Activated CD4-positive, alpha-beta T cell treated with anti-CD3 and anti-CD28 coated beads for 1 hour (primary cell): Measurements from ENCODE around the gene CHFR.
"Not testable (repeated sequence)": the region's sequence is repeated elsewhere in the genome, so short reads cannot be mapped to it uniquely, and the experiment has no call there.

ENCODE experiments used
- DNase-seq: peaks from one replicate; pipeline ENCODE4 v3.0.0-alpha.2; 2020

Gene CHFR

DNA sequence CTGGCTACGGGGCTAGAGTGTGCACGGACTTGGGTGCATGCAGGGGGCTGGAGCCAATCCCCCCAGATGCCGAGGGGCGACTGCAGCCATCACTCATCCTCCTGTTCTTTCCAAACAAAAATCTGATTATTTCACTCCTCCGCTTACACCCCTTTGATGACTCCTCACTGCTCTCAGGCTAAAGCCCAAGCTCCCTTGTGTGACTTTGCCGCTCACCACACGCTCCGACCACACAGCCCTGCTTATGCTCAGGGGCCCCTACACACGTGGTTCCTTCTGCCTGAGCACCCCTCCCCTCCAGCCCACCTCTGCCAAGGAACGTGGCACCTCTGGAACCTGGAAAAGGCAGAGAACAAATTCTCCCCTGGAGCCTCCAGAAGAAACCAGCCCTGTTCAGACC lies 13.7 kb downstream of the CHFR start:
- no peak for DNase-seq

DNA sequence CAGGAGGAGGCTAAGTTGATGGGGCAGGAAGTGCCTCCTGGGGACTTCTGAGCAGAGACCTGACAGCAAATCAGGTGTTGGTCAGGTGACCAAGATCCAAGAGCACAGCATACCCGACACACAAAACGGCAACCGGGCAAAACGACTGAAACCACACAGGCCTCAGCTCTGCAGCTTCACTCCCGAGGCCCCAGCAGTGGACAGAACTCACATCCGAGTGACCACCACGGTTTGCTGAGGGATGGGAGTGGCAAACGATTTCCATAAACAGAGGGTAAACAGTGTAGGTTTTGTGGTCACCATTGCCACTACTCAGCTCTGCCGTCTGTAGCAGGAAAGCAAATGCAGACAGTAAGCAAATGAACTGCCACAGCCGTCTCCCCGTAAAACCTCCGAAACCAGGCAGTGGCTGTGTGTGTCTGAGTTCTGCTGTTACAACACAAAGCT lies 14.4 kb downstream of the CHFR start:
- DNase-seq: no peak

DNA sequence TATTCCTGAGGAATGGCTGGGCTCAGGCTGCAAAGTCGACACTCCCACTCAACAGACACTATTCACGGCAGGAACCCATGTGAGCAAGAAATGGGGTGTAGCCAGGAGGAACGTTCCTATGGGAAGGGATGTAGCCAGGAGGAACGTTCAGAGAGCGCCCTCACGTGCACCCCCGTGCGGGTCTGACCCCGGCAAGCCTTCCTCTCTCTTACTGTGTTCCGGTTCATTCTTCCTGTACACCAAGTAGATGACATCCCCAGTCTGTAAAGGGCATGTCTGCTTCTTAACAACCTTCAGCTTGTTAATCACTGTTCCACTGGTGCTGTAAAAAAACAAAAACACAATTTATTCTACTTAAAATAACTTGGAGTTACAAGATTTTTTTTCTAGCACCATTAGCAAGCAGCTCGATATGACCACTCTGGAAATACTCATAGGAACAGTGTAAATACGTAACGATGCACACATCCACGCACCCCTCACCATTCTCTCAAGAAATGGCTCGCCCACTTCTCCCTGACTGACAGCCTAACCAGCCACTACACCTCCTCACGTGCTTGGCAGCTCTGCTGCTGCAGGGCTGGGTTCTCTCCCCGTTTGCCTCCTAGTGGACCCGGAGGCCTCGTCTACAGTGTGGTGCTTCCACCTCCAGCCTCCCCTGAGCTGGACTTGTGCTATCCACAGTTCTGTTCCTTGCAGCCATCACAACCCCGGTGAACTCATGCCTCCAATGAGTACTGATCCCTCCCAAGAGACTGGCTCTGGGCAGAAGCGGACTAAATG lies 15.1 kb downstream of the CHFR start:
- no peak for DNase-seq

DNA sequence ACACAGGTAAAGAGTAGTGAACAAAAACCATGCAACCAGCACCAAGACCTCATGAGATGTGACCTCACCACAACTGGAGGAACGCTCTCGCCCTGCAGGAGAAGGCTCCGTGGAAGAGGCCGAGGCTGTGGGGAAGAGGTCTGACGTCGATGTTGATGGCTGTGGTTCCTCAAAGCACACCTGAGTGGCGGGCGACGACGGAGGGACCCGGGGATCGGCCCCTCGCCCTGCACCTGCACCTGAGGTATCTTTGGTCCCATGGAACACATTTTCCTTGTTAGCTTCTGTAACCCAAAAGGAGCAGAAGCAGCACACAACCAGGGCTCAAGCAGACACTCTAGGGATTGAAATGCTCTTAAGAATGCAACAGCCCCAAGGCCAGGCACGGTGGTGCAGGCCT lies 17.9 kb downstream of the CHFR start:
- no peak for DNase-seq

DNA sequence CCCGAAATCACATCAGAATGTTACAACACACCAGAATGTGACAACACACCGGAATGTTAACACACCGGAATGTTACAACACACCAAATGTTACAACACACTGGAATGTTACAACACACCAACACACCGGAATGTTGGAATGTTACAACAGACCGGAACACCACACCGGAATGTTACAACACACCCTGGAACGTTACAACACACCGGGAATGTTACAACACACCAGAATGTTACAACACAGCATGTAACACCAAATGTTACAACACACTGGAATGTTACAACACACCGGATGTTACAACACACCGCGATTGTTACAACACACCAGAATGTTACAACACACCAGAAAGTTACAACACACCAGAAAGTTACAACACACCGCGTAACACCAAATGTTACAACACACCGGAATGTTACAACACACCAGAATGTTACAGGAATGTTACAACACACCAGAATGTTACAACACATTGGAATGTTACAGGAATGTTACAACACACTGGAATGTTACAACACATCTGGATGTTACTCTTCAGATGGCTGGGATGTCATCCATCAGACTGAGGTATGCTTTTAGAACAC lies 21.1 kb downstream of the CHFR start:
- DNase-seq: no peak

DNA sequence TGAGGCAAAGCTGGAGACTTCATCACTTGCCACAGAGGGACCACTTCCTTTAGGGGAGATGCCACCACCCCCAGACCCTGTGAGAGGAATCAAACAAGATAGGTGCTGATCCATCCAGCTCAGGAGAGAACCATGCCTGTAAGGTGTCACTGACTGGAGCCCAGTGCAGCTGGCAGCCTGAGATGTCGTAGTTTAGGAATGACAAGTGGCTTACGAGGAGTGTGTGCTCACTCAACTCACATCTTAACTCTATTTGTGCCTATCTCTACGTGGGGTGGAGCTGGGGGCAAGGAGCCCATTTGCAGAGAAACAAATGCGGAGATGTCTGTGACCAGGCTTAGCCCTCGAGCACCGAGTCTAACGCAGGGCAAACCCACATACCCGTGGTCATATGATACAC lies 25.8 kb downstream of the CHFR start:
- no peak for DNase-seq

DNA sequence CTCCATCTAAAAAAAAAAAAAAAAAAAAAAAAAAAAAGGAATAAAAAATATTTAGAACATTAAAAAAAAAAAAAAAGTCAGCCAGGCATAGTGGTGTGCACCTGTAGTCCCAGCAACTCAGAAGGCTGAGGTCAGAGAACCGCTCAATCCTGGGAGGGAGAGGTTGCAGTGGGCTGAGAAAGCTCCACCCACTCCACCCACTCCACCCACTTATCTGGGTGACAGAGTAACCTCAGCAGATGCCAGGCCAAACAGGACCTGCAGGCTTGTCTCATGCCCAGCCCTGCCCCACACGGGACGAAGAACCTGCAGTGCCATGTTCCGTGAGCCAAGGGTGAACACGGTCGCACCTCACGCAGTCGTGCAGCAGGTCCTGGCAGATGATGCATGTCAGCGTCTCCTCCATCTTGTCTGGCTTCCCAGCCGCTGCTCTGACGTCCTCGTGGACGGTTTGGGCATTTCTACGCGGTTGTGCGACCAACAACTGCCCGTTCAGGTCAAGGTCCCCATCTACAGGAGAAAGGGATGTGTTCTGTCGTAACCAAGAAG lies 28.6 kb downstream of the CHFR start:
- no peak for DNase-seq

DNA sequence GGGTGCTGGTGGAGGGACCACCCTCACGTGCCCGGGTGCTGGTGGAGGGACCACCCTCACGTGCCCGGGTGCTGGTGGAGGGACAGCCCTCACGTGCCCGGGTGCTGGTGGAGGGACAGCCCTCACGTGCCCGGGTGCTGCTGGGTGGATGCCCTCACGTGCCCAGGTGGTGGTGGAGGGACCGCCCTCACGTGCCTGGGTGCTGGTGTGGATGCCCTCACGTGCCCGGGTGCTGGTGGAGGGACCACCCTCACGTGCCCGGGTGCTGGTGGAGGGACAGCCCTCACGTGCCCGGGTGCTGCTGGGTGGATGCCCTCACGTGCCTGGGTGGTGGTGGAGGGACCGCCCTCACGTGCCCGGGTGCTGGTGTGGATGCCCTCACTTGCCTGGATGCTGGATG lies 30.4 kb downstream of the CHFR start:
- DNase-seq: not testable (repeated sequence)

DNA sequence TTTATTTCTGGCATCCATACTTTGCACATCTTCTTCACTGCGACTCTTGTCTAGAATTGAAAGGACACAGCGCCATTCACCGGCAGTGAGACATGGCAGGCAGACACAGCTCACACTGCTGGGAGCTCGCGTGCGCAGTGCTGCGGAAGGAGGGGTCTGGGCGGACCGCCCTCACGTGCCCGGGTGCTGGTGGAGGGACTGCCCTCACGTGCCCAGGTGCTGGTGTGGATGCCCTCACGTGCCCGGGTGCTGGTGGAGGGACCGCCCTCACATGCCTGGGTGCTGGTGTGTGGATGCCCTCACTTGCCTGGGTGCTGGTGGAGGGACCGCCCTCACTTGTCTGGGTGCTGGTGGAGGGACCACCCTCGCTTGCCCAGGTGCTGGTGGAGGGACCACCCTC lies 30.8 kb downstream of the CHFR start:
- no peak for DNase-seq

DNA sequence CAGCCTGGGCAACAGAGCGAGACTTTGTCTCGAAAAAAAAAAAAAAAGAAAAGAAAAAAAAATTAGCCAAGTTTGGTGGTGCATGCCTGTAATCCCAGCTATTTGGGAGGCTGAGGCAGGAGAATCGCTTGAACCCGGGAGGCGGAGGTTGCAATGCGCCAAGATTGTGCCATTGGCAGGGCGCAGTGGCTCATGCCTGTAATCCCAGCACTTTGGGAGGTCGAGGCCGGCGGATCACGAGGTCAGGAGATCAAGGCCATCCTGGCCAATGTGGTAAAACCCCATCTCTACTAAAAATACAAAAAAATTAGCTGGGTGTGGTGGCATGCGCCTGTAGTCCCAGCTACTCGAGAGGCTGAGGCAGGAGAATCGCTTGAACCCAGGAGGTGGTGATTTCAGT lies 32.2 kb downstream of the CHFR start:
- DNase-seq: not testable (repeated sequence)

DNA sequence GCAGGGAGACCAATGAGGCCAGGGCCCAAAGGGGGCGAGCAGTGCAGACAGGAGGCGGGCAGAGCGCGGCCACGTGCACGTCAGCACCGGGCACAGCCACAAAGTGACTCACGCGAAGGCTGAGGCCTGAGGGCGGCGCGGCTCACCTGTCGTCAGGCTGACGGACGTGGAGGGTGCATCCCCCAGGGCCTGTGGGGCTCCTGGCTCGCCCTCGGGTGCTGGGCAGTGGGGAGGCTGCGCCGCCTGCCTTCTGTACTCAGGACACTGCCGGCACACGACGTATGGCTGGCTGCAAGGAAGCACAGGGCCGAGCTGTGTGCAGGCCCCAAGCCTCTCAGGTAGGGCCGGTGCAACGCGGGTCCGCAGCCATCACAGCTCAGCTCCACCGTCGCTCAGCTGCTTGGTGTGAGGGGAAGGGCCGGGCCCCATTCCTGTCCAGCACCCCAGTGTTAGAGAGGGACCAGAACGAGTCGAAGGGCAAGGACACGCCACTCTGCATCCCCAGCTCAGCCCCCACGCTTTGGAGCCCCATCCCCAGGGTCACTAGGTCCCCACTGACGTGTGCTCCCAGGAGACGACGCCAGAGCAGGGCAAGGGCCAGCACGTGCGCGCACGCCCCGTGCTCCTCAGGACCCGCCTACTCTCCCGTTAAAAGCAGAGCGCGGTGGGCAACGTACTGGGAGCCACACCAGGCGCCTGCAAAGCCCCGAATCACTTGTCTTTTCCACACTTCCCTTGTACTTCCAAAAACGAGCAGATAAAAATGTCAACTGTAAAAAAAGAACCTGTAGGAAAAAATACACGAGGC lies 33.9 kb downstream of the CHFR start:
- no peak for DNase-seq

DNA sequence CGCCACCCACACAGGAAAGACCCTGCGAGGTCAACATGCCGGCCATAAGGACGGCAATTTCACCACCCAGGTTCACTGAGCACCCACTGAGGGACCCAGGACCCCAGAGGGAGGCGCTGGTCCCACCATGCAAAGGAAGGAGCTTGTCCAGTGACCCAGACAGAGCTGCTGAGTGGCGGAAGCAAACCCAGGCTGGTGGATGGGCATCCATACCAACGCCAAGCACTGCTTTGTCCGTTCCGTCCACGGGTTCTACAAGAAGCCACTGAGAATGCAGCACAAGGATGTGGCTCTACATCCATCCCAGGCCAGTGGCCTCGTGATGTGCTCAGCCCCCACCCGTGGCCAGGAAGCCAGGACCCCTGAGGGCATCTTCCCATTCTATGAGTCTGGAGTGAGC lies 34.9 kb downstream of the CHFR start:
- DNase-seq: no peak

DNA sequence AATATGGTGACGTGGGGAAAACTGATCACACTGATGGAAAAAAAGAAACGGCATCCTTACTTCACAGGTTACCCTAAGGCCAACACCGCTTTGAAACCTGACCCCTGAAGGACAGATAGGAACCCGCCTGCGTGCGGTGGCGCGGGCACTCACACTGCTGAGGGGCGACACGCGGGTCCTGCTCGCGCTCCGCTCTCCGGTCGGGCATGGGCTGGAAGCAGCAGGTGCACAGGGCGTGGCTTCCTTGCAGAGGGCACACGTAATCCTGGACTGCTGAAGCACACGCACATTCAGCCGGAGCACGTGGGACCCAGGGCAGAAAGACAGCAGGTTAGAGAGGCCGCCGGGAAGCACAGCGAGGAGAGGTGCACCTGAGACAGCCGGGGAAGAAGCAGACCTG lies 35.9 kb downstream of the CHFR start:
- DNase-seq: no peak

DNA sequence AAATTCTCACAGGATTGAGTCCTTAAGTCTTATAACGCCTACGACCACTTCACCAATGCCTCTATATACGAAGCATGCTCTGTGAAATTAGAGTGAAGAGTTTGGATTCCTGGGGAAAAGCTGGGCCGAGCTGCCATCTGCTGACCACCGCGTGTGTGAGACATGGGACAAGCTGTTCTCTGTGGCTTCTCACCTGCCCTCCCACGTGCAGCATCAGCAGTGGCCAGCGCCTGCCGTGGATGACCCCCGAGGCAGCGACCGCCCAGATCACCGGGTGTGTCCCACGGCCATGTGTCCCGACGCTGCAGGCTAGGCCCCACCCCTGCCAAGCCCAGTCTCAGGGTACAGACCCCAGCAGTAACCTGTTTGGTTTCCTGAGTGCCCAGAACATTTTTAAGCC lies 37.1 kb downstream of the CHFR start:
- no peak for DNase-seq

DNA sequence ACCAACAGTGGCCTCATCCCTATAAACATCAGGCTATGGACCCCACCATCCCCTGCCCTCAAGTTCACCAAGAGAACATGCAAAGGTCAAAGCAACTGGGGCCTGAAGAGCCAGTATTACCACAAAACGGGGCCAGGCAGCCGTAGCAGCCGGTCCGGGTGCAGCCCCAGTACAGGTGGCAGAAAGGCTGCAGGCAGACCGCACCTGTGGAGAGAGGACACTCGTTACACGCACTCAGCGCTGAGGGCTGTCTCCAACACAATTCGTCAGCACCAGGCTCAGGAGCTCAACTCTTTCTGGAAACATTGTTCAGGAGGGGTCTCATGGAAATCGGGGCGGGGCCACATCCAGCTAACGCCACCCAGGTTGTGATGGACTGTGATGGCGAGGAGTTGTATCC lies 38.9 kb downstream of the CHFR start:
- no peak for DNase-seq

DNA sequence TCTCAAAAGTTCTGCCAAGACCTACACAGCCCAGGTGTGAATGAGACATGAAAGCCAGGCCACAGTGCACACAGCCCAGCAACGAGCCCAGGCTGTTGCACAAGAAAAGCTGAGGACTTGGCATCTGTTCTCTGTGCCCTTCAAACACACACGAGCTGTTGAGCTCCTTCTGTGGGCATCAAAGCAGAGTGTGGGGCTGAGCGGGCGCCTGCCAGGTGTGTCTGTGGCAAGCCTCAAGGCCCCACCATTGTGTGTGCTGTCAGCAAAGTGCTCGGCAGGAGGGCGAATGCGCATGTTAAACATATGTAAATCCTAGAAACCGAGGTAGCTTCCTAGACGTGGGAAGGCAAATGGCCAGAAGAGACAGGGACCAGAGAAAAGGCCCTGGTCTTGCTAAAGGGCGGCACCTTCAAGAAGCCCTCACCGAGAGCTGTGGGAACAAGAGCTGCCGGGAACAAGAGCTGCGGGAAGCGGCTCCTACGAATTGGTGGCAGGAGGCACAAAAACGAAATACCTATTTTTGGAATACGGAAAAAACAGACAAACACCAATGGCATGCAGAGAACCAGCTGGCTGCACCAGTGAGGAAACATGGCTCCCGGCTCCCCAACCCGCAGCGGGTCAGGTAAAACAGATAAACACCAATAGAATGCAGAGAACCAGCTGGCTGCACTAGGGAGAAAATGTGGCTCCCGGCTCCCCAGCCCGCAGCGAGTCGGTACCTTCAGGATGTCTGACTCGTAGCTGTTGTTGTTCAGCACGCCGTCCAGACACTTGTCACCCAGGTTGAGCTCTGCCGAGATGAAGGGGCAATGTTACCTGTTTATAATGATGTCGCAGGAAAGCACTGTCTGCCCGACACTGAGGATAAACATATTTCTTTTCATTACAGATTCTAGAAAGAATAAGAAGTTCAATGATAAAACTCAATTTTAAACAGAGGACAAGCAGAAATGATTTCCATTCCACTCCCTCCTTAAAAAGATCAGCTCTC lies 39.7 kb downstream of the CHFR start:
- no peak for DNase-seq

DNA sequence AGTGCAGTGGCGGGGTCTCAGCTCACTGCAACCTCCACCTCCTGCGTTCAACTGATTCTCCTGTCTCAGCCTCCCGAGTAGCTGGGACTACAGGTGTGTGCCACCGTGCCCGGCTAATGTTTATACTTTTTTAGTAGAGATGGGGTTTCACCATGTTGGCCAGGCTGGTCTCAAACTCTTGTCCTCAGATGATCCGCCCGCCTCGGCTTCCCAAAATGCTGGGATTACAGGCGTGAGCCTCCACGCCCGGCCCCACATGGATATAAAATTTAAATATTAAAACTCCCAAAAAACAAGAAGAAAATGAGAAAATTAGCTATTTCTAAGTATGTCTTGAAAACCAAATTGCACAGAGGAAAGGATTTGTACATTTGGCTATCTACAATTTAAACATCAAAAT lies 42.7 kb downstream of the CHFR start:
- DNase-seq: not testable (repeated sequence)

DNA sequence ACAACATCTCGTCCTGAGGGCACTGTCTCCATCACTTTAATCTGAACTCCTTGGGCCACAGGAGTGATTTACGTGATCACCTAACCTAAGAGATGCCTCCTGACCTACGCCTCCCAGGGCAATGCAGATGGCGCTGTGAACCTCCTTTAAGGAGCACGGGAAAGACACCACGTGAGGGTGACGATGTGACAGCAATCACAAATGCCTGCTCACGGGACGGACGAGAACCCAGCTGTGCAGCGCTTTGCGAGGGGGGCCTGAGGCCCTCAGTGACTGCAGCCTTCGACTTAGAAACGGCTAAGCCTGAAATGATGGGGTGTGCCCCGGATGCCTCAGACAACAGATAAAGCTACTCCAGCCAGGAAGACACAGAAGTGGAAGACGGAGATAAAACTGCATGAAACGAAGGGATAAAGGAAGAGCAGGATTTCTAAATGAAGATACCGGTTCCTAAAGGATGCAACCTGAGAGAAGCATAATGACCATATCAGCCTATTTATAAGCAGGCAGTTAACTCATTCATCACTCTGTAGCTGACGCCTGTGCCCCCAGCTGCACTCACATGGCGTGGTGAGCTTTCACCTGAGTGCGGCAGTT lies 44.9 kb downstream of the CHFR start:
- DNase-seq: no peak

DNA sequence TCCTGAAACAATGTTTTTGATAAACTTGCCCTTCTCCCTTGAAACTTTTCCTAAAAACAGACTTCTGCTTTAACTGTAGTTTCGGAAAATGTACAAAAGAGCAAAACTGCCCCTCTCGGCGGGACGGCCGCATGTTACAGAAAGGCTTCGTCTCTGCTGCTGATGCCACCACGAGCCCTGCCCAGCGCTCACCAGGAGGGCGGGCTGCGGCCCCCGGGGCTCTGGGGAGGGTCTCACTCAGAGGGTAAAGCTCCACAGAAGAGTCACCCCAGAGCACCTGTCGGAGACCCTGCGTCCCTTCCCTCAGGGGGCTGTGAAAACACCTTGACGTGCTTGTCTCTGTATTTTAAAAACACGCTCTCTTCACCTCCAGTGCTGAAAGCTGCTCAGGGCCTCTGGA lies 46.3 kb downstream of the CHFR start:
- no peak for DNase-seq

DNA sequence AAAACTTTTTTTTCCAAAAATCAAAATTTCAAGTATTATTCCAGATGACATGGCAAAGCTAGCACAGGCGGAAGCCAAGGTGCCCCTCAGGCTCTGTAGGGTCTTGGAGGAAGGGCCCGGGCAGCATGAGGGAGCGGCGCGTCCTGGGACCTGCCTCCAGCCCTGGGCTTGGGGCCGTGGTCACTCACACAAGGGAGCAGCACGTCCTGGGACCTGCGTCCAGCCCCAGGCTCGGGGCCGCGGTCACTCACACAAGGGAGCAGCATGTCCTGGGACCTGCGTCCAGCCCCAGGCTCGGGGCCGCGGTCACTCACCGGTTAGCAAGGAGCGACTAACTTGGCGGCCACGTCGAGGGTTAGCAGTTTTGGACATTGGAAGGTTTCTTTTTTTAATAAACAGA lies 46.9 kb downstream of the CHFR start:
- DNase-seq: no peak

DNA sequence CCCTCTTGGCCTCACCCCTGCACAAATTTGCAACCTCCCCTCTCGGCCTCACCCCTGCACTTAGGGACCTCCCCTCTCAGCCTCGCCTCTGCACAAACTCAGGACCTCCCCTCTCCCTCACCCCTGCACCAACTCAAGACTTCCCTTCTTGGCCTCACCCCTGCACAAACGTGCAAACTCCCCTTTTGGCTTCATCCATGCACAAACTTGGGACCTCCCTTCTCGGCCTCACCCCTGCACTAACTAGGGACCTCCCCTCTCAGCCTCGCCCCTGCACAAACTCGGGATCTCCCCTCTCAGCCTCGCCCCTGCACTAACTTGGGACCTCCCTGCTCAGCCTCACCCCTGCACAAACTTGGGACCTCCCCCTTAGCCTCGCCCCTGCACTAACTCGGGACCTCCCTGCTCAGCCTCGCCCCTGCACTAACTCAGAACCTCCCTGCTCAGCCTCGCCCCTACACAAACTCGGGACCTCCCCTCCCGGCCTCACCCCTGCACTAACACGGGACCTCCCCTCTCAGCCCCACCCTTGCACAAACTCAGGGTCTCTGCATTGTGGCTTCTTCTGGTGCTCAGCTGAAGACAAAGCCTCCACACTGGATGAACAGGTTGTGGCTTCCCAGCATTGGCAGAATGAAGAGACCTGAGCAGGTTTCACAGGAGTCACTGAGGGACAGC lies 47.7 kb downstream of the CHFR start:
- DNase-seq: no peak
